Fibroblast of mammary gland (primary cell): ENCODE measurements around the gene ATXN7.

ENCODE experiments used
- DNase-seq: peaks from one replicate; pipeline ENCODE4 v3.0.0-alpha.2; 2010; ENCODE audit warnings: low read depth
- H3K4me3 ChIP-seq: 2 replicates; pipeline ENCODE4 v1.5.1; 2011; ENCODE audit warnings: low read depth, mild to moderate bottlenecking, low read length, moderate library complexity; ENCODE audit not compliant: control insufficient read depth
- CTCF ChIP-seq: conservative IDR thresholded peaks from 2 replicates; pipeline ENCODE4 v1.5.1; 2011; ENCODE audit warnings: low read depth, low read length, inconsistent platforms; ENCODE audit not compliant: control insufficient read depth, insufficient read depth

Gene ATXN7

DNA sequence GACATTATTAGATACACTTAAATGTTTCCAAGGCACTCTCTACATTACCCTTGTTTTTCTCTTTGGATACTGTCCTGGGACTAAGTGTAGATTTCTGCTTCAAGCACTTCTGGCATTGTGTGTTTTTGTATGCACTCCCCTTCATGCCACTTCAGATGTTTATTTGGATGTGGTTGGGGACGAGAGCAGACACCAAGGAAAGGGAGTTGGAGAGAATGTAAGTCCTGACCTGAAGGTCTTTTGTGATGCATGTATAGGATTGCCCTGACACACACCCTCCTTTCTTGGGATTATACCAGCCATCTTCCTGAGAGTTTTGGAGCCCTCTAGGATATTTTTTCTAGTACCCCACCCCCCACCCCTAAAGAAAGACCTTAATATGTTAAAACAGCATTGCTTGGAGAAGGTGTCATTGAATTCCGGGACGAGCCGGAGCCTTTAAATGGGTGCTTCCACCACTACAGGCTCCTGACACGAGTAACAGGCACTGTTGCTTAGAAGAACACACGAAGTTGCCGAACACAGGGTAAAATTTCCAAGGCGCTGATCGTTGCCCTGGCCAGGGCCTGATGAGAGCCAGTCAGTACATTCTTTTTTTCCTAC, 136.9 kb downstream of the ATXN7 start:
- no peak for DNase-seq
- H3K4me3 ChIP-seq: no peak overlapping the region
- no peak for TF ChIP-seq CTCF

DNA sequence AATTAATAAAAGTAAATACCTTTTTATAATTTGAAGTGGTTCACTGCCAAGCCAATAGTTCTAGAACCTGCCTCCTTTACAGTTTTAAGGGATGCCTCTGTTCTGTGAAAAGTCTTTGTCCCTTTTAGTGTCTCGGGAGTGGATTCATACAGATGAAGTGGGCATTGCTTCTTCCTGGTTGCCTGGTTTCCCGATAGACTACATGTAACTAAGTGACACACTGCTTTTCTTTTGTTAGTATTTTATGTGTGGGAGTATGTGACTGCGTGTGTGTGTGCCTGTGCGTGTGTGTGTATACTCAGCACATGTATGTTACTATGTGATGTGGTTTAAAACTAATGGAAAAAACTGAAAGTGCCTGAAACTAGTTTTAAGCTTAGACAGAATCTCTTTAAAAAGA, 138.6 kb downstream of the ATXN7 start:
- TF ChIP-seq CTCF: no peak
- DNase-seq: no peak

DNA sequence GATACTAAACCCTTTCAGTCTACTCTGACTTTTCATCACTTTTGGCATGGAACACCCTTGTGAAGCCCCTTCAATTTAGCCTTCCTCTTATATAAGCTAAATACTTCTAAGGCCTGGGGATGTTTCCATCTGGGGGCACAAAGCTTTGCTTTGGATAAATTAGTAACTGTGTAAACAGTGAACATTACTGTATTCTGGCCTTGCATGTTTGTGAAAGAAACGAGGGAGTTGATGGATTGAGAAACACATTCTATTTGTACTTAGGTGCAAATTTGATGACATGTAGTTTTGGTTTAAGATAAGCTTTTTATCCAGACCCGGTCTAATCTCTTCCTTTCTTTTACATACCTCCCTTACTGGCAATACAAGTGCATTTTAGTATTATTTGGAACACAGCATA, 139.9 kb downstream of the ATXN7 start:
- no peak for TF ChIP-seq CTCF
- no peak overlapping the region for H3K4me3 ChIP-seq
- DNase-seq: no peak

More for the DNA sequence above, 138.6 kb downstream of the ATXN7 start:
- H3K4me3 ChIP-seq: no peak overlapping the region

DNA sequence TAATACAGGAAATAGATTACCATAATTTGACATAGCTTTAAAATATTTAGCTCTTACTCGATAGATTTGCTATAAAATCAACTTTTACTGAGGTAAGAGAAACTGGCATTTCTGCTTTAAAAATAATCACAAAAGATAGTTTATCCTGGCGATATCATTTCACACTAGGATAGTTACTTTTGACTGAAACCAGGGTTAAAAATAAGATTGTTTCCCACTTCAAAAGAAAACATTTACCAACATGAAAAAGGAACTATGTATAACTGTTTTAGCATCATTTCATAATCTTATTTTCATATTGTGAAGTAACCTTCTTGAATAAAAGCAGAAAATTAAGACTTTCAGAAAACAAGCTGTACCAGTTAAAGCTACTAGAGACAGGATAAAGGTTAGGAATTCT, 144.3 kb downstream of the ATXN7 start:
- no peak for DNase-seq
- no peak for TF ChIP-seq CTCF
- H3K4me3 ChIP-seq: no peak overlapping the region

DNA sequence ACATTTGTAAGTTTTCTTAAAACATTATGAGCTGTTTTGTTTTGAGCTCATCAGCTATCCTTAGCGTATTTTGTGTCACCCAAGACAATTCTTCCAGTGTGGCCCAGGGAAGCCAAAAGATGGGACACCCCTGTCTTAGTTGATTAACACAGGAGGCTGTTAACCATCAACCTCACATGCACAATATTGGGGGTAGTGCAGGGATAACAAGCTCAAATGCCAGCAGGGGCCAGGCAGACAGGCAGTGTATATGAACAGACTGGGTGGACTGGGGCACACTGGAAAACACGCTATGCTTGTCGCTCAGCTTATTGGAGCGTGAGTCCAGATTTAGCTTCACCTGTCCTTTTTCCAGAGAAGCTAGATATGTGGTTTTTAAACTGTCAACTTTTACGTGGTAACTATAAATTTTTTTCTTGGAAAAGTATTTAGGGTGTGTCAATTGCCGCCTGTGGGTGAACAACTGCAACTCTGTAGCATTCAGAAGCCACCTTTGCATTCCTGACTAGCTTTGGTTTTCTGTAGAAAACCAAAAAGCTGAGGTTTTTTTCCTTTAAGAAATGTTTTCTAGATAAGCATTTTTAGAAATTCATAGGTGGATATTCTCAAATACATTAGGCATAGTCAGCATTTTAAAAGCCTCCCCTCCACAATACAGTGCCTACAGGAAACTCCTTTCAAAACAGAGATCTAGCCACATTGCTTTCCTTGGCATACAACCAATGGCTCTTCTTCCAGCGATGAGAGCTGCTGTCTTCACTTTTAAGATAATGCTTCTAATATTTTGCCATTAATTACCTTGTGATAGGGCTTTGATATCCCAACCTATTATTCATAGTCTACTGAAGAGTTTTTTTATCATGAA, 145.1 kb downstream of the ATXN7 start:
- peak; percentile 28 for DNase-seq
- no peak for TF ChIP-seq CTCF
- H3K4me3 ChIP-seq: no peak overlapping the region

GRCh38 chr3:64009528-64009927, 145.9 kb downstream of the ATXN7 start:
- TF ChIP-seq CTCF: no peak

More at GRCh38 chr3:64009528-64009927, 145.9 kb downstream of the ATXN7 start:
- no peak for DNase-seq
- no peak overlapping the region for H3K4me3 ChIP-seq
